ENCODE measurements around the gene LMLN.

GRCh38 chr3:197994736-197995135 lies 34.7 kb downstream of the LMLN start:
- TF ChIP-seq POLR2A (IDR thresholded peaks at IDR 0.05) (no peak), CTCF (IDR thresholded peaks at IDR 0.05) (no peak)
